HG03103 (cell line): Measurements from ENCODE around the gene ICE2.
"Not testable (repeated sequence)": the region's sequence is repeated elsewhere in the genome, so short reads cannot be mapped to it uniquely, and the experiment has no call there.

Experiments used
- ATAC-seq: cut with Tn5 transposase; IDR thresholded peaks from one replicate; pipeline ENCODE4 v1.9.1; 2021; ENCODE audit warnings: low read depth; ENCODE audit not compliant: unreplicated experiment

The ICE2 gene

DNA sequence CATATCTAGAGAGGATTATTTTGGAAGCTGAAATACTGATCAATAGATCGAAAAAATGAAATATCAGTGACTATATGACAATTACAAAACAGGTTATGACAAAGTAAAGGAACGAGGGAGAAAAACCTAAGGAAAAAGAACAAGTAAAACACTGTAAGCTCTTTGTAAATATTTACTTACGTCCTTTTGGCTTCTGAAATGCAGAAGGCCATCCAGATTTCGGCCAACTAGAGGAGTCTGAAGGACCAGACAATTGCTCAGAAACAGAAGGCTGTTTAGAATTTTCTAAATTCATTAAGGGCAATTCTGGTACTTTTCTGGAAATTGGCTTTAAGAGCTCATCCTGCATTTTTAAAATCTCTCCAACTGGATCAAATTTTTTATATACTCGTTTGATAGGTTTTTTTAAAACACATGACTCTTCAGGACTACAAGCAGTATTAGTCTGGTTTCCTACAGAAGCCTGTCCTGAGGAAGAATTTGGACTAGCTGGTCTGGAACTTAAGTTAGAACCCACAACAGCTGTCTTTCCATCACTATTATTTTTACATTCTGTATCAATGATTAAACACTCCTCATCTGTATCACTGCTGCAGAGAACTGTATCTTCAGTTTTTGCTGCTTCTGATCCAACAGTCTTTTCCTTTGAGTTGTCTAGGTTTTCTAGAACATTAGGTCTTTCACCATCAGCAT, 30.1 kb downstream of the ICE2 start:
- no peak for ATAC-seq

DNA sequence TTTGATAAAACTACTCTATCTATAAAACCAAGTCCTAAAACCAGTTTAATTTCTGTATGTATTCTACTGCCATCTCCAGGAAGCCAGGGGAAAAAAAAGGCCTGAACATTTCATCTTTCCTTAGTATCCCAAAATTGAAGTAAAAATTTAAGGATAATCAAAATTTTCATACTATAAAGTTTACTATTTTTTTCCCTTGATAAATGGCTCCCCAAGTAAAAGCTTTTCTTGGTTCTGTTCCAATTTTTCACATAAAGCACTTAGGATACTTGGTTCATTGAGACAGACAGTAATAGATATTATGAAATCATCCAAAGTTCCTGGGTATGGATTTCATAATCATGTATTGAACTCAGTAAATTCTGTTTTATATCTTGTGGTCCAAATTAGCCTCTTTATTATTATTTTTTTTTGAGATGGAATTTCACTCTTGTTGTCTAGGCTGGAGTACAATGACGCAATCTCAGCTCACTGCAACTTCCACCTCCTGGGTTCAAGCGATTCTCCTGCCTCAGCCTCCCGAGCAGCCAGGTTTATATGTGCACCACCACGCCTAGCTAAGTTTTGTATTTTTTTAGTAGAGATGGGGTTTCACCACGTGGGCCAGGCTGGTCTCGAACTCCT, 34.5 kb downstream of the ICE2 start:
- ATAC-seq: no peak

DNA sequence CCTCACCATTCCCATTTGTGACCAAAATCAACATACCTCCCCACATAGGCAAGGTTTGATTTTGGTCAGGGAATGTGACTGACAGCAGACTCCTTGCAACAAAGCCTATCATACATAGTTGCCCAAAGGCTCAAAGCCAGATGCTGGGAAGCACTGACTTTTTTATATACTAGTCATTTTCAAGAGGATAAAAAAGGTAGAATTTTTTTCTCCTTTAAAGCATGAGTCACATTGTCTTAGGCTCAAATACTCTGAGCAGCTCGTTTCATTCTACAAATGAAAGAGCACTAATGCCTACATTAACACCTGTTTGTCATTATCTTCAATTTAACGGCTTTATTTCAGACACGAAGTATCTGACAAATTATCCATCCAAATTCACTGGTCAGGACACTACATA, 36.2 kb downstream of the ICE2 start:
- ATAC-seq: no peak

DNA sequence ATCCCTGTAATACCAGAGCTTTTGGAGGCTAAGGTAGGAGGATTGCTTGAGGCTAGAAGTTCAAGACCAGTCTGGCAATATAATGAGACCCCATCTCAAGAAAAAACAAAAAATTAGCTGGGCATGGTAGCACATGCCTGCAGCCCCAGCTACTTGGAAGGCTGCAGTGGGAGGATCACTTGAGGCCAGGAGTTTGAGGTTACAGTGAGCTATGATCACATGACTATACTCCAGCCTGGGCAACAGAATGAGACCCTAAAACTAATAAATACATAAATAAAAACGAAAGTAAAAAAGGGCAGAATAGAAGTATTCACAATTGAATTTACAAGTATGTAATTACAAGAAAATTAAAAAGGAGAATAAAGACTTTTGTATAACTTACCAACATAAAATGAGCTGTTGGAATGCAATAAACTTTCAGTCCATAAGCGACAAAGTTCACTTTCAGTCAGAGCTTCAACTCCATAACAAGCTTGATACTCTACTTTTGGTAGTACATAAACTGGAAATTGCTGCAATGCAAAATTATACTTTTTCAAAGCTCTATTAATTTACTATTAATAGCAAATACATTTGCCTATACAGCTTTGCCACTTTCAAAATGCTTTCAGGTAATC, 36.8 kb downstream of the ICE2 start:
- ATAC-seq: no peak

DNA sequence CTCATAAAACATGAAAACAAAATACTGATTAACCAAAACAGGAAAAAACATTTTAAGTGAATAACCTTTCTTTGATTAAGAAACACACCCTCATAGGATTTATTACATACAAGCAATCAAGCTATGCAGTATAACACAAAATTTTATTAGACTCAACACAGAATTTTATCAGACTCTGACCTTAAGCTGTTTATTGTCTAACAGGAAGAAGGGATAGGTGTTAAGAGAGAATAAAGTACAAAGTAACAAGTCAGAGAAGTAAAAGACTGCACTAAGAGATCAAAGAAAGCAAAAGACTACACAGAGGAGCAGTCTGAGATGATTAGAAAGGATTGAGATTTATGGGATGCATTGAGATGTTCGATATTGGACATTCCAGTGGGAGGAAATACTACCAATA, 37.6 kb downstream of the ICE2 start:
- no peak for ATAC-seq

DNA sequence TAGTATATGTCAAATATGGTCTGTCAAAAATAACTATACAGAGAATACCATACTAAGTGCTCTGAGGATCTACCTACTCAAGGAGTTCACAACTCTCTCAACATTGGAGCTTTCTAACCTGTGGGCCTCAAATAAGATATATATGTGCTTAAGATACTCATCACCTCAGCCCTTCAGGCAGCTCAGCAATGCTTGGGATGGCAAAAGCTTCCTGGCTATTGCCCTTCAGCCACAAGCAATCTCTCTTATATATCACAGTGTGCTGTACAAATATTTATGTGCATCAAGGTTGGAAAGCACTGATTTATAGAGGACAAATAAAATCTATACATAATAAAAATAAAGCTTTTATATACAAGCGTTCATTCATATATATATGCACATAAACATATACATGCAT, 40.3 kb downstream of the ICE2 start:
- ATAC-seq: no peak

DNA sequence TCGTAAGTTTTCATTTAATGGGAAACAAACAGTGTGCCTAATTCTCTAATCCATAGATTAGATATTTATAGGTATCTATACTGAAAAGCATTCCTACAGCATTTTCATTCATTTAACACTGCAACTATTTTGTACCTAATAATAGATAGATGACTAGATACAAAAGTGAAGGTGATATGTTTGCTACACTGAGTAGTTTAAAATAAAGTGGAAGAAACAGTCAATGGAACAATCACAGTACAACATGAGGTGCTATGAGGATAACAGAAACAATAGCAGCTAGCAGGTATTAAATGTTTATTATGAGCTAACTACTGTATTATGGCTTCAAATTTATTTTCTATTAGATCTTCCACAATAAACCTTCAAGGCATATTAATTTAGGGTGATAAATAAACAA, 50.0 kb downstream of the ICE2 start:
- ATAC-seq: no peak

DNA sequence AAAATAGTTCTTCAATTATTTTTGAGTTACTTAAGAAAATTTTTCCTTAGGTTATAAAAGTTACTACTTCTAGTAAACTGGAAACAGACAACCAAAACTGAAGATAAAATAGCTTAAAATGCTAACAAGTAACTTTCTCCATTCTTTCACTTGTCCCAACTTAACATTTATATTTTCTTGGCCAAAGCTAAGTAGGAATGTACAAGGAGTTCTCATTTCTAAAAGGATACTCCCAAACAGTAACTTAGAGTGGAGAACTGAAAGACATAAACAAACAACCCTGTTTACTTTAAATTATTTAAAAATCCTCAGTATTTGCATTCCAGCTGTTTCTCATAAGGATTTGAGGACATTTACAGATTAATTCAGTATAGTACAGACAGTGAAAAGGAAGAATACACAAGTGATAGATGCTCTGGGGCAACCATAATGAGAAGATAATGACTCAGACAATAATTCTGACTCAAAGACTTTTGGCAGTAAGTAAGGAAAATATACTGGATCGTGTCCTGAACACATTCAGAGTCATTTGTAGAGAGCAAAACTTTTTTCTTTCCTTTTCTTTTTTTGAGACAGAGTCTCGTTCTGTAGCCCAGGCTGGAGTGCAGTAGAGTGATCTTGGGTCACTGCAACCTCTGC, 52.0 kb downstream of the ICE2 start:
- no peak for ATAC-seq

DNA sequence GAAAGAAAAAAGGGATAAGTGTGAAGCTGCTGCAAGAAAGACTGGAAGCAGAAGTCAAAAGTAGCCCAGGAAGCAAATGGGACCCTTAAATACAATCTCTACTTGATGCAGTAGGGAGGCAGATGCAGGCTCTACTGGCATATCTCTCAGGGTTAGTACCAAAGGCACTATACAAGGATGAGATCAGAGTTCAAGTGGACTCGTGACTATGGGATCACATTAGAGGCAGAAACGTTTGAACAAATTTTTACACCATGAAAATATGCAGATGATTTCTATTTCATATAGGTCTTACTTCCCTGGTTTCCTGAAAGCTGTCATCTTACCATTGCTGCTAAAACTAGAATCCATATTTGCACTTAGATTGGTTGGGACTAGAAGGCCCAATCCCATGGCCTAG, 53.5 kb downstream of the ICE2 start:
- ATAC-seq: no peak

DNA sequence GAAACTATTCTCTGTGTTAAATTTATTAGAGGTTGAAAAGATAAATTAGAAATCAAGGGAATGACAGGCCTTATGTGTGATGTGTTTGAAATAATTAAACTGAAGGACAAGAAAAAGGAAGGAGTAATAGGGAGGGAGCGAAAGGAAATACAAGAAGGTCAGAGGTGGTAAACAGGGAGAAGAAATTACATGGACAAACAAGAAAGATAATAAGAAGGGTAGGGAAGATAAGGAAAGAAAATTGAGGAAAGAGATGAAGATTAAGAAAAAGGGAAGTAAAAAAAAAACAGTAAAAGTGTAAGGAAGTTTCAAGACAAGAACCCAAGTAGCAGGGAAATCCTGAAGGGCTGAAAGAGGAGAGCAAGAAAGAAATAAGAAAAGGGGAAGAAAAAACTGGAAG, 54.9 kb downstream of the ICE2 start:
- ATAC-seq: no peak

DNA sequence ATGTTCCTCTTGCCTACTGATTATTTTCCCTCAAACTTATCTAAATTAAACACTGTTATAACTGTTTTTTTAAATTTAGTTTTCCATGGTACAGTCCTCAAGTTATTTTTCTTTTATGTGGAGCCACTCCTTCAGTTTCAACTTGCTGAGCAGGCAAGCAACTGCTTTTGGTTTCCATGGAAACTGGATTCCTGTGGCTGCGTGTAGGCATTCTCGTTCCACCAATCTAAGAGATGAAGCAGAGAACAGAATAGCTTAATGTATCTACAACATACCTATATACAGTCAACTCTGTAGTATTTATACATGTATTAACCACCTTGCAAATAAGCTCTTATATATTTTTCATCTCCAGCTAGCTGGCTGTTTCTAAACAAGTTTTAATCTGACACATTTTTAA, 55.4 kb downstream of the ICE2 start:
- no peak for ATAC-seq

DNA sequence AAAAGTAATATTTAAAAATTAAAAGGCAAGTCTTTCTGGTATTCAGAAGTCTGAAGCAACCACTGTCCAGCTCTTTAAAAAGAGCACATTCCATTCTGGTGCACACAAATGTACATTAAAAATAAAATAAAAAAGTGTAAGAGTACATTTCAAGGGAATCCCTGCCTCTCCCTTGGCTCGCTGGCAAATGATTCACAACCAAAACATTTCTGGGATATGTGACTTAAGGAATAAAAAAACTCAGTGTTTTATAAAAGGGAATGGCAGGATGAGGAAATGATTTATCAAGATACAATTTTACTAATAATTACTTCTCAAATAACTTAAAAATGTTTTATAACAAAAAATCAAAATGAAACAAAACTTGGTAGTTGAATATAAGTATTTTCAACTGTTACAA, 57.4 kb downstream of the ICE2 start:
- ATAC-seq: no peak

DNA sequence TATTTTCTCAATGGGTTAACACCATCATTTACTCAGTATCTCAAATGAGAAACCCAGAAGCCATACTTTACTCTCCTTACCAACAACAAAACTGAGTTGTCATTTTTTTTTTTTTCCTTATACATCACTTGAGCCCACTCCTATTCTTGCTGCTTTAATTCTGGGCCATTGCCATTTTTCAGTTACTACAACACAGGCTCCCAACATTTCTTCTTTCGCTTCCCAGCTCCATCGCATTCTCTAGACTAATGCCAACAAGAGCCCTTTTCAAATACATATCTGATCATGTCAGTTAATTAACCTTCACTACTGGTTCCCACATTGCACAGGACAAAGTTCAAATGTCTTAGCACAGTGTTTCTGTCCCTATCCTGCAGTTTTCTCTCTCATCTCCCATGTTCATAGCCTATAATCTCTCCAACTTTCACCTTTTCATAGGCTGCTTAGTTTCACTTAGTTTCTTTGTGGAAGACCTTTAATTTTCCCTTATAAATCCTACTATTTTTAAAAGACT, 58.7 kb downstream of the ICE2 start:
- no peak for ATAC-seq

DNA sequence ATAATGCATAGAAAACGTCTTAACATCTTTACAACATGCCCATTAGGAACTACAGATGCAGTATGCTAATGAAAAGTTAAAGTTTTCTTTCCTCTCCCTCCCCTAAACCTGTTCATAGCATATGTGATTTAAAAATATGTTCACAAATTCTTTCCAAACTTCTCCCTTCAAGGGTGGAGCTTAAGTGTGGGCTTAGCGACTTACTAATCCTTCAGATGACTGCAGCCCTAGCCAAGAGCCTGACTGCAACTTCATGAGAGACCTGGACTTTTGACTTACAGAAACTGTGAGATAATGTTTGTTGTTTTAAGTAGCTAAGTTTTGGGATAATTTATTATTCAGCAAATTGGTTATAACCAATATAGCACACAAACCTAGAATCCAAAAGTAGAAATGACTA, 59.2 kb downstream of the ICE2 start:
- ATAC-seq: no peak

DNA sequence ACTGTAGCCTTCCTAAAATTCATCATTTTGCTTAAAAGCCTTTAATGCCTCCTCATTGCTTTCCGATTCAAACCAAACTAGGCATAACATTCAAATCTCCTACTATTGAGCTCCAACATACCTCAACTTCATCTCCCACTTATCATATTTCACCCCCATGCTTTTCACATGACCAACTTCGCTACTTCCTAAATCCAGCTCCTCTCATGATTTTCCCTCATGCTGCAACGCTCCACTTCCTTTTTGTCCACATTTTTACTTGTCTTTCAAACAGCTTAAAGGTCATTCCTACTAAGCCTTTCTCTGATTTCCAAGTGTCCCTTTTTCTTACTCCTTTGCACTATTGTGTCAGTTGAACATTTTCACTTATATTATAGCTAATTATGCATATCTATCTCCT, 60.8 kb downstream of the ICE2 start:
- no peak for ATAC-seq

DNA sequence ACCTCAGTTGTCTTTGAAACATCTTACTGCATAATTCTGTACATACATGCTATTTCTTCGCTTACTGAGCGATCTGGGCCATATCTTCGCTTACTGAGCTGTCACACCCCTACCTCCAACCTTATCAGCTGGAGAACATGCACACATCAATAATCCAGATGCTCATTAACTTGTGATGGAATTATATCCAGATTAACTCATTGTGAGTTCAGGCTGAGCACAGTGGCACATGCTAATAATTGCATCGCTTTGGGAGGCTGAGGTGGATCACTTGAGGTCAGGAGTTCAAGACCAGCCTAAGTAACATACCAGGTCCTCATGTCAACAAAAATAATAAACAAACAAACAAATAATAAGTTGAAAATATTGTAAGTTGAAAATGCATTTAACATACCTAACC, 61.8 kb downstream of the ICE2 start:
- ATAC-seq: no peak

DNA sequence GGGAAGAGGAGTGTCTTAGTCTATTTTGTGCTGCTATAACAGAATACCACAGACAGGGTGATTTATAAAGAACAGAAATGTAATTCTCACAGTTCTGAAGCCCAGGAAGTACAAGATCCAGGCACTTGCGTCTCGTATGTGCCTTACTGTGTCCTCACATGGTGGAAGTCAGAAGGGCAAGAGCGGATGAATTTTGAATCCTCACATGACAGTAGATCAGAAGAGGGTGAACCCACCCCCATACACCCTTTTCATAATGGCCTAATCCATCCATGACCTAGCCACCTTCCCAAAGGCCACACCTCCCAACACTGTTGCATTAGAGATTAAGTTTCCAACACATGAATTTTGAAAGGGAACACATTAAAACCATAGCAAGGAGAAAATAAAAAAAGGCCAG, 62.5 kb downstream of the ICE2 start:
- no peak for ATAC-seq

DNA sequence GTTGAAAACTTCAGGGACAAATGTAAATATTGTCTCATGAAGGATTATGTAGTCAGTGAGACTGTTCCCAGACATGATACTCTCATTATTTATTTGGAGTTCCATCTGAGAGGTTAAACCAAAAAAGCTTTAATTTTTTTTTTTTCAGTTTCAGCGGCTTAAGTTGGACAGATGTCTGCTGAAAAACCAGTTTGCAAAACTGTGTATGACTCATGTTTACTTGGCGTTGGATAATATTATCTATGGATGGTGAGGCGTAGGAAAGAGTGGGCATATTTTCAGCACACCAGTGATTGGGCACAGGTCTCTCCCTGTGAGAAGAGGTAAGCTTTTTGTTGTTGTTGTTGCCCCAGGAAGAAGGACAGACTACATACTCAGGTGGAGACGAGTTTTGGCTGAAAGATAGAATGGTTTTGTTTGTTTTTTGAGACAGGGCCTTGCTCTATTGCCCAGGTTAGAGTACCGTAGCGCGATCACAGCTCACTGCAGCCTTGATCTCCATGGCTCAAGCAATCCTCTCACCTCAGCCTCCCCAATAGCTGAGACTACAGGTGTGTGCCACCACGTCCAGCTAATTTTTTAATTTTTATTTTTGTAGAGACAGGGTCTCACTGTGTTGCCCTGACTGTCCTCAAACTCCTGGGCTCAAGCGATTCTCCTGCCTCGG, 64.8 kb downstream of the ICE2 start:
- no peak for ATAC-seq

DNA sequence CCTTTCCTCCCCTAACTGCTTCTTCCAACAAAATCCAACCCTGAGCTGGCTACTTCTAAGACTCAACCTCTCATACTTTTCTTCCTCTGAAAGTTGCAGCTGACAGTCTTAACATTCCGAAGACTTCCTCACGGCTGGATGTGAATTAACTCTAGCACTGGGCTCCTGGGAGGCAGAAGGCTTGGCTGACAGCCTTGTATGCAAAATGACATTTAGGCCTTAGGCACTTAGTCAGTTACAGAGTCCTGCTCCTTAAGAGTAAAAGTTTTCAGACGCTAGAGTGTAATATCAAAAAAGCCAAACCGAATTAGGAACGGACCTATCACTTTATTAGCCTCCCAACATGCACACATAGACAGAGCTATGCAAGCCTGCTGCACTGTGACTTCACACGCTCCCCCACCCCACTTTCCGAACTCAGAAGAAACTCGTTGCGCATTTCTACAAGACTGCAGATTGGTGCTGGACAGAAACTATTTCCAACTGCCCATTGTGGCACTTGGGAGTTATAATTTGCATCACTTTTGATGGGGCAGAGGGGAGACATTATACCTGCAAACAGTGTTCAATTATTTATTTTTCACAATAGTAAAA, 65.6 kb downstream of the ICE2 start:
- ATAC-seq: no peak

DNA sequence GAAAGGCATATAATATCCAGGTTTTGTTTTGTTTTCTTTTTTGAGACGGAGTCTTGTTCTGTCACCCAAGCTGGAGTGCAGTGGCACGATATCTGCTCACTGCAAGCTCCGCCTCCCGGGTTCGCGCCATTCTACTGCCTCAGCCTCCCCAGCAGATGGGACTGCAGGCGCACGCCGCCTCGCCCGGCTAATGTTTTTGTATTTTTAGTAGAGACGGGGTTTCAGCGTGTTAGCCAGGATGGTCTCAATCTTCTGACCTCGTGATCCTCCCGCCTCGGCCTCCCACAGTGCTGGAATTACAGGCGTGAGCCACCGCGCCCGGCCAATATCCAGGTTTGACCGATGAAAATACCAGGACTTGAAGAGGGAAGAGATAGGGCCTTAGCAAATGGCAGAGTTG, 66.1 kb downstream of the ICE2 start:
- ATAC-seq: not testable (repeated sequence)
